Mucosa of rectum (tissue), 2 donors: ENCODE results near the gene MLN.

Source experiments
- H3K27ac ChIP-seq, 2 donors: one replicate each; pipeline ENCODE4 v1.7.0; 2013; ENCODE audit warnings: inconsistent platforms in 2 of 2, low read depth in 2 of 2, low read length in 2 of 2
- H3K27me3 ChIP-seq, 2 donors: one replicate each; pipeline ENCODE4 v1.7.0; 2013; ENCODE audit warnings: low read length in 2 of 2; ENCODE audit not compliant: control insufficient read depth in 2 of 2, insufficient read depth in 2 of 2
- H3K36me3 ChIP-seq, 2 donors: one replicate each; pipeline ENCODE4 v1.7.0; 2013; ENCODE audit warnings: low read length in 2 of 2; ENCODE audit not compliant: control insufficient read depth in 2 of 2, insufficient read depth in 2 of 2
- H3K4me1 ChIP-seq, 2 donors: one replicate each; pipeline ENCODE4 v1.7.0; 2013; ENCODE audit warnings: low read length in 2 of 2, mild to moderate bottlenecking in 1 of 2; ENCODE audit not compliant: control insufficient read depth in 2 of 2, insufficient read depth in 2 of 2
- H3K4me3 ChIP-seq, 2 donors: one replicate each; pipeline ENCODE4 v1.7.0; 2013; ENCODE audit warnings: low read length in 2 of 2
- H3K9ac ChIP-seq, 2 donors: one replicate each; pipeline ENCODE4 v1.7.0; 2013; ENCODE audit warnings: low read length in 2 of 2, low read depth in 1 of 2, mild to moderate bottlenecking in 1 of 2
- H3K9me3 ChIP-seq, 2 donors: one replicate each; pipeline ENCODE4 v1.7.0; 2013; ENCODE audit warnings: low read length in 2 of 2; ENCODE audit not compliant: control insufficient read depth in 2 of 2
- donor health status: healthy.
- donor health status: Normal muscosa, but diverticular disease.

MLN gene

DNA sequence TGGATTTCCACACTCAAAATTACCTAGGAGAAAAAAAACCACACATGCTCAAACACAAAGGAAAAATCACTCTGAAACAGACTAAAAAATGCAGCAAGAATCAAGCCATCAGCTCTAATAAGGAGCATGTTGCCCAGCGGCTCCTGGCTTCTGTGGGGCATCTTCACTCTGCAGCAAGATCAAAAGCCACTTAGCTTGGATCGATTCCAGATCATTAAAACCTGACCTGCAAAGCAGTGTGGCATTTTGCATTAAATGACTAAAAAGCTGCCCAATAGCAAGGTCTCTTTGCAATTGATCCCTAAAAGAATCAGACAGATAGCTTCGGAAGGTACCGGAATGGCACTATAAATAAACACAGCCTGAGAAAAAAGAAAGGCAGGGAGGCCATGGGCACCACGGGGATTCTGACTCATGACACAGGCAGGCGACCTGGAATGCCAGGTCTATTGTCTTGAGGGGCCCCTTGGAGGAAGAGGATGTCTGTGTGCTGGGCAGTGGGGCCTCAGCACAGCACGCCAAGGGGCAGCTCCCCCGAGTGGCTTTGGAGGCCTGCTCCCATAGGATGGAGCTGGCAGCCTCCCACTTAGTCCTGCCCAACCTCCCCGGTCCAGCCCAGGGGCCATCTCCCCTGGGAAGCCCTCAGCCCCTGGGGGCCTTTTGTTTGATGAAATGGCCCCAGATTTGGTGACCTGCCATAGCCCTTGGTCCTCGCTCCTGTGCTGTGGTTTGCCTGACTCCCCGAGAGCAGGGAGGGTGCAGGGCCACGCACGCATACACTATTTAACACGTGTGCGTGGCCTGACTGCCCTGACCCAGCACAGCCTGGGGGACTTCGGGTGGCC, 22.4 kb downstream of the MLN start:
- Histone ChIP-seq H3K36me3 (peaks cover 78 to 86% of the 10 kb centered on the region in 2 donors), H3K9me3 (no peaks in the 10 kb centered on the region), H3K4me3 (no peak overlapping the region), H3K27ac (no peak overlapping the region), H3K27me3 (no peaks in the 10 kb centered on the region), H3K9ac (no peak overlapping the region), H3K4me1 (peaks cover 5 to 7% of the 10 kb centered on the region in 2 donors)

DNA sequence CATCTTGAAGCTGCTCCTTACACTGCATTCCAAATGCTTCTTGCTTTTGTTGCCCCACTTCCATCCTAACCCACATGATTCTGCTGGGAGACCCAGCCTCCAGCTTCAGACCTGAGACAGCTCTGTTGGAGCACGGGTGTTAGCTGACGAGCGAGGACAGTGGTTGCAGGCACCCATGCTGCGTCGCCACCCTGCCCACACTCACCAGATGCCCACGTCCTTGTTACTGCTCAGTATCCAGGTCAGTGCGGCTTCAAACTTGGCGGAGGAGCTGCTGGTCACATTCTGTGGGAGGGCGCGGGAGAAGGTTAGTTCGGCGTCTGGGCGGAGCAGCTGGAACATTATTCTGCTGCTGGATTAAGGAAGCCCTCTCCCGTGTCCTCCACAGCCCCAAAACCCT, 23.9 kb downstream of the MLN start:
- no peak overlapping the region for H3K27ac ChIP-seq
- H3K9ac ChIP-seq: no peak overlapping the region
- no peaks in the 10 kb centered on the region for H3K27me3 ChIP-seq
- H3K4me3 ChIP-seq: no peak overlapping the region
- peaks cover 84 to 89% of the 10 kb centered on the region in 2 donors for H3K36me3 ChIP-seq
- no peaks in the 10 kb centered on the region for H3K4me1 ChIP-seq
- H3K9me3 ChIP-seq: no peaks in the 10 kb centered on the region

DNA sequence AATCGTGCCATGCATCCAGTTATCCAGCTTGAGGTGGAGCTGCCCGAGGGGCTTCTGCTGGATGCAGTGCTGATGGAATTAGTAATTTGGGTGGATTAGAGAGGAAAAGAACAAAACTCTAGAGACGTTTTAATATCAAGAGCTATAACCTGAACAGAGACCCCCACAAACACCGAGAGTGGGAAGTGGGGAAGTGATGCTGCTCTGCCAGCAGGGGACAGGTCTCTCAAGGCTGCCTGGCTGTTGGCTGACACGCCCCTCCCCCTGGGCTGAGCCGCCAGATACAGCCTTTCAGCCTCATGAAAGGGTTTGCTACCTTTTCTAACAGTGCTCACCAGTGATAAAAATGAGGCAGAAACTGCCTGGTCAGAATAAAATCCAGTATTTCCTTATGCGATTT, 24.5 kb downstream of the MLN start:
- Histone ChIP-seq H3K9ac (no peak overlapping the region), H3K36me3 (peaks cover 84 to 88% of the 10 kb centered on the region in 2 donors), H3K4me3 (no peak overlapping the region), H3K27ac (no peak overlapping the region), H3K4me1 (no peaks in the 10 kb centered on the region), H3K27me3 (no peaks in the 10 kb centered on the region), H3K9me3 (no peaks in the 10 kb centered on the region)

DNA sequence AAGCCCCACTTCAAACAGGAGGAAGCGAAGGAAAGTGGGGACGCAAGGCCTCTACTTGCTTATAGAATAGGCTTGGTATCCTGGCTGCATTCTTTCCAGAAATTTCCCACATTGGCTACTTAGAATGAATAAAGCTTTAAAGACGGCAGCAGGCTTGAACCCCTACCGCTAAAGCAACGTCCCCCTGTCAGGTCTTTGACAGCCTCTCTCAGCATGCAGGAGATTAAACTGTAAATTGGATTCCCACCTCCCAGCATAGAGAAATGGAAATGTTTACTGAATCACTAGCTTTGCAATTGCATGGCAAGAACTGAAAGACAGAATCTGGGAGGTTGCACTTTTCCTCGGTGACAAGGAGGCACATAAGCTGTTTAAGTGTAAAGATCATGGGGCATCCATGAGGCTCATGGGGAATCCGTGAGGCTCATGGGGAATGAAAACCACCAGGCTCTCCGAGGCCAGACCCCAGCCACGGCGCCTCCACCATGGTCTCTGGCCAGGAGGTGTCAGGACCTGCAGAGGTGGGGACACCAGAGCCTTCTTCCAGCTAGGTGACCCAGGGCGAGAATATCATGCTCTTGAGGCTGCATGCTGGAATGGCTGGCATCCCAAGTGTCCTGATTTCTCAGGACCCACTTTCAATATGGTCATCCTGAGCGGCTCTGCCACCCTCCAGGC, 25.2 kb downstream of the MLN start:
- Histone ChIP-seq H3K27me3 (no peaks in the 10 kb centered on the region), H3K27ac (no peak overlapping the region), H3K36me3 (peaks cover 81 to 83% of the 10 kb centered on the region in 2 donors), H3K9me3 (no peaks in the 10 kb centered on the region), H3K4me1 (no peaks in the 10 kb centered on the region), H3K4me3 (no peak overlapping the region), H3K9ac (no peak overlapping the region)

DNA sequence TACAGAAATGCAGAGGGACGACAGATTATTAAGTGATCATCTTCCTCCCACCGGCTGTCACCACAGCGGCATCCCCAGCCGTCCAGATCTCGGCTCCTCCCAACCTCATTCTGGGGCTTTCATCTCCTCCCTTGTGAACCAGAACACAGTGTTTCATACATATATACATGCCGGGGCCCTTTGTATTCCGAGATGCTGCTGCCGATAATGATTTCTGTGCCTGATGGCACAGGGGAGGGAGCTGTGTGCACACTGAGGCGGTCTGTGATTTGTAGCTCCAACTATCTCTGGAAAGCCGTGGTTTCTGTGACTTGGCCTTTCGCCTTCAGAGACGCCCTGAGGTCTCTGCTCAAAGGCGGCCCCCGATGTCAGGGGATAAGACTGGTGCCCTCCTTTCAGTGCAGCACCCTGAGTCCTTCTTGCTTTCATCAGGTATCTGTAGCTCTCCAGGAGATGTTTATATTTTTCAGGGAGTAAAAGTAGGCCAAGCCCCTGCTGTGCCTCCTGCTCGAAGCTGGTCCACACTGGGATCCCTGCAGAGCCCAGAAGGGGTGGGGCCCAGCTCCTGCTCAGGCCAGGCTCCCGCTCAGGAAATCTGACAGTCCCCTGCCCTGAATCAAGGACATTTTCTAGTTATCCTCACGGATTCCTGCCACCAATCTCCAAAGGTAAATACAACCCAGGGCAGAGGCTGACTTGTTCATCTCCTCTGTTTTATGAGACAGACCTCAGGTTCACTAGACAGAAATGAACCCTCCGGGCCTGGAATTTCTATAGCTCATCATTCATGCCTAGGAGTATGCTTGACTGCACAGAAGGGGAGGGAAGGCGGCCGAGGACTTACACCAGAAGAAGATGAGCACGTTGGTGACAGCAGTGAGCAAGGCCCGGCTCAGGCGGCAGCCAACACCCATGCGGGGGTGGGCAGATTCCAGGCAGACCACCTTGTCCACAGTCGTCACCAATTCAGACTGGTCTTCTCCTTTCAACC, 26.1 kb downstream of the MLN start:
- H3K9ac ChIP-seq: no peak overlapping the region
- H3K4me1 ChIP-seq: no peaks in the 10 kb centered on the region
- H3K27me3 ChIP-seq: no peaks in the 10 kb centered on the region
- no peak overlapping the region for H3K27ac ChIP-seq
- H3K4me3 ChIP-seq: no peak overlapping the region
- H3K9me3 ChIP-seq: no peaks in the 10 kb centered on the region
- peaks cover 79 to 82% of the 10 kb centered on the region in 2 donors for H3K36me3 ChIP-seq

DNA sequence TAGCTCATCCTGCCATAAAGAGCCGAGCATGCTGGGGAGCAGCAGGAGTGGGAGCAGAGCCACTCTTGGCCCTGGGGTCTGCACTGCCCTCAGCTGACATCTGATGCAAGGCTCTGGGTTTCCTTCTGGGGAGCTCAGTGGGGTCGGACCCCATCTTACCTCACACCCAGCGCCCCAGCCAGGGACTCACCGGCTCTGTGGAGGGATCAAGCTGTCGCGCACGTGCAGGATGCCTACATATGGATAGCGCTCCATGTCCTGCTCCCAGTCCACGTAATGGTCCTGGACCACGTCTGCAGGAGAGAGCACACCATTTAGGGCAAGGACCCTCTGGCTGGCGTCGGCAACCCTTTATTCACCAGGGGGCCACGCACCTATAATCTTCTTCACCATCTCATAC, 27.0 kb downstream of the MLN start:
- no peak overlapping the region for H3K9ac ChIP-seq
- H3K36me3 ChIP-seq: peaks cover 71 to 81% of the 10 kb centered on the region in 2 donors
- no peak overlapping the region for H3K27ac ChIP-seq
- no peak overlapping the region for H3K4me3 ChIP-seq
- H3K4me1 ChIP-seq: peaks cover 0 to 3% of the 10 kb centered on the region in 2 donors
- no peaks in the 10 kb centered on the region for H3K9me3 ChIP-seq
- no peaks in the 10 kb centered on the region for H3K27me3 ChIP-seq

DNA sequence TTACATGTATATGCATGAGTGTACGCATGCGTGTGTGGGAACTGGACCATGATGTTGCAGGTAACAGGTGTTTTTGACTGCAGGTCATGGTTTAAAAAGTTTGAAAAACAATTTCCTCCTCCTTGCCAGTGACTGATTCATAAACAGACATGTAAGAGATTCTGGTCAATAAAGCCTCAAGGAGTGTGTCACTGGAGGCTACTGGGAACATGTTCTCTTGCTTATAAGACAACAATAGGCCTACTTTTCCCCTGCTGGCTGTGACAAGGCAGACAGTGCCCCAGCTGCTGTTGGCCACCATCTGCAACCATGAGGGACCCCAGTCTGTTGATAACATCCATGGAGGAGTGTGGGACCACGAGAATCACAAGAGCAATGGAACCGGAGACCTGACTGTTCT, 27.6 kb downstream of the MLN start:
- Histone ChIP-seq H3K9ac (no peak overlapping the region), H3K27ac (no peak overlapping the region), H3K9me3 (no peaks in the 10 kb centered on the region), H3K4me3 (no peak overlapping the region), H3K27me3 (no peaks in the 10 kb centered on the region), H3K36me3 (peaks cover 71 to 81% of the 10 kb centered on the region in 2 donors), H3K4me1 (peaks cover 0 to 6% of the 10 kb centered on the region in 2 donors)

DNA sequence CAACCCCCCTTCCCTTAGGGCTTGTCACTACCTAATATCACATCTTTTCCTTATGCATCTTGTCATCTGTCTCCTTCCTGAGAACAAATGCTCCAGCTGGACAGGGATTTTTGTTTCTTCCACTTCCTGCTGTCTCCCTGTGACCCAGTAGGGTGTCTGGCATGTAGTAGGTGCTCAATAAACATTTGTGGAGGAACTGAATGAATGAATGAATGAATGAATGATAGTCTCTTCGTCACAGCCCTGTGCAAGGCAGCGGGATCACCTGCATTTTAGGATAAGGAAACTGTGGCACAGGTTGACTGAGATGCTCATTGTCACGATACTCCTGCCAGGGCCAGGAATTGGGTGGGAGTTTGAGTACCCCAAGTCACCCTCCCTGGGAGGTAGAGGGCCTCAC, 29.0 kb downstream of the MLN start:
- H3K27ac ChIP-seq: no peak overlapping the region
- no peak overlapping the region for H3K9ac ChIP-seq
- H3K4me1 ChIP-seq: peaks cover 0 to 7% of the 10 kb centered on the region in 2 donors
- H3K36me3 ChIP-seq: peaks cover 60 to 70% of the 10 kb centered on the region in 2 donors
- H3K4me3 ChIP-seq: no peak overlapping the region
- H3K9me3 ChIP-seq: no peaks in the 10 kb centered on the region
- no peaks in the 10 kb centered on the region for H3K27me3 ChIP-seq

DNA sequence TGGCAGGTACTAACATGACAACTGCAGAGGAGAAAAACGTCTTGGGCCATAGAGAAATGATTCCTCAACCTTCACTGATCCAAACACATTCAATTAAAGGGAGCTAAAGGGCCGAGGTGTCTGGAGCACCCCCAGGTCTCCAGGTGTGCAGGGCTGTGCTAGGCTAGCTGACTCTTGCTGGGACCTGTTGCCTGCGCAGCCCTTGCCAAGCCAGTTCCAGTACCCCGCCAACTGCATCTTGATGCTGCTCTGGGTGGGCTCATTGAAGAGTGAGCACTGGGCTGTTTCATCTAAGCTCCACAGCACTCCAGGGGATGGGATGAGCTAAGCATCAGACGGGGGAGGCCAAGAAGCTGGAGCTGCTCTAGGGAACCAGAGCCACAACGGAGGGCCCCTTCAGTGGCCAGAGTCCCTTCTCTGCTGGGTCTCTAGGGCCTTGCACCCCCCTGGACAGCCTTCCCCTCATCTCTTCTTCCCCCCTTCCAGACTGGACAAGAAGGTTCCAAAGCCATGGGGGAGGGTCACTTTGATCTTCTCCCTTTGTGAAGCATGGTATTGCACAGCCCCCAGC, 30.8 kb downstream of the MLN start:
- no peak overlapping the region for H3K9ac ChIP-seq
- no peaks in the 10 kb centered on the region for H3K27me3 ChIP-seq
- H3K36me3 ChIP-seq: peaks cover 43 to 52% of the 10 kb centered on the region in 2 donors
- H3K27ac ChIP-seq: no peak overlapping the region
- H3K4me1 ChIP-seq: peaks cover 0 to 11% of the 10 kb centered on the region in 2 donors
- no peak overlapping the region for H3K4me3 ChIP-seq
- no peaks in the 10 kb centered on the region for H3K9me3 ChIP-seq
